B cell (primary cell): Measurements from ENCODE around the gene ARHGAP26. TPM values are rescaled to one million over a fixed set of nuclear protein-coding genes. Genes with fewer than 3 reads are reported as not detected.
A peak's percentile ranks its signal among the peaks of the same experiment; 100 is the strongest.
"Not testable (repeated sequence)": the region's sequence is repeated elsewhere in the genome, so short reads cannot be mapped to it uniquely, and the experiment has no call there.

Experiments used
- ATAC-seq: fragments of 200-7000 bp; cut with Tn5 transposase; one replicate; pipeline ENCODE4 v1.10.0; 2021; ENCODE audit warnings: low read depth, mild to moderate bottlenecking, moderate number of reproducible peaks, moderate library complexity
- CTCF ChIA-PET: fragments of 350-600 bp; sonication (Branson Sonifier 250); formaldehyde crosslinking; loops from one replicate; lab custom pipeline; 2021; ENCODE audit warnings: antibody characterized with exemption, inconsistent platforms; lab: Charles Lee
- POLR2A ChIA-PET: fragments of 350-600 bp; sonication (Branson Sonifier 250); formaldehyde crosslinking; loops from one replicate; lab custom pipeline; 2021; ENCODE audit warnings: antibody characterized with exemption; lab: Charles Lee
- DNase-seq: peaks from one replicate; pipeline ENCODE4 v3.0.0; 2013
- H2AFZ ChIP-seq: 2 replicates; pipeline ENCODE4 v1.6.1; 2012; ENCODE audit warnings: mild to moderate bottlenecking, low read depth, low read length; ENCODE audit not compliant: insufficient read depth, poor library complexity, severe bottlenecking
- H3K27ac ChIP-seq, 2 donors: 1 replicate in 1 of 2; 2 replicates in 1 of 2; pipeline ENCODE4 v1.5.1; 2012 to 2013; ENCODE audit warnings: low read length in 2 of 2, mild to moderate bottlenecking in 2 of 2, moderate library complexity in 1 of 2
- H3K27me3 ChIP-seq, 4 experiments: fragments of 200-600 bp in 1 of 4; sonication (generic) in 1 of 4; replicated peaks in 1 of 4; 1 replicate in 2 of 4; 2 replicates in 2 of 4; pipeline versions ENCODE4 v1.6.1 to v1.7.0; 2013 to 2016; ENCODE audit warnings: low read length in 3 of 4, mild to moderate bottlenecking in 2 of 4, mixed read lengths in 1 of 4, moderate library complexity in 1 of 4; ENCODE audit not compliant: insufficient read depth in 4 of 4, control insufficient read depth in 3 of 4; ENCODE audit errors: control extremely low read depth in 1 of 4
- H3K36me3 ChIP-seq, 2 experiments: replicated peaks in 1 of 2; 1 replicate in 1 of 2; 2 replicates in 1 of 2; pipeline versions ENCODE4 v1.6.1 to v1.7.1; 2013; ENCODE audit warnings: low read length in 1 of 2; ENCODE audit not compliant: insufficient read depth in 2 of 2, control insufficient read depth in 1 of 2; ENCODE audit errors: control extremely low read depth in 1 of 2, extremely low read depth in 1 of 2
- H3K4me1 ChIP-seq, 2 donors: fragments of 200-600 bp in 1 of 2; sonication (generic) in 1 of 2; 1 replicate in 1 of 2; 2 replicates in 1 of 2; pipeline versions ENCODE4 v1.5.1 to v1.6.1; 2013 to 2017; ENCODE audit warnings: low read length in 2 of 2; ENCODE audit not compliant: control insufficient read depth in 2 of 2, insufficient read depth in 2 of 2
- H3K4me2 ChIP-seq: replicated peaks from 2 replicates; pipeline ENCODE3; 2012; ENCODE audit warnings: mild to moderate bottlenecking, low read depth, low read length; ENCODE audit not compliant: poor library complexity, severe bottlenecking
- H3K4me3 ChIP-seq, 5 experiments: fragments of 200-600 bp in 1 of 5; sonication (generic) in 1 of 5; 1 replicate in 3 of 5; 2 replicates in 2 of 5; pipeline versions ENCODE4 v1.5.1 to v1.7.0; 2011 to 2016; ENCODE audit warnings: low read length in 4 of 5, mild to moderate bottlenecking in 4 of 5, low read depth in 2 of 5, control low read depth in 1 of 5, moderate library complexity in 1 of 5; ENCODE audit not compliant: insufficient read depth in 1 of 5; ENCODE audit errors: control extremely low read depth in 1 of 5, extremely low read depth in 1 of 5
- H3K79me2 ChIP-seq: fragments of 200-600 bp; sonication (generic); one replicate; pipeline ENCODE4 v1.6.0; 2016; ENCODE audit warnings: low read length; ENCODE audit not compliant: control insufficient read depth, insufficient read depth
- H3K9ac ChIP-seq: fragments of 200-600 bp; sonication (generic); 2 replicates; pipeline ENCODE4 v1.6.1; 2017; ENCODE audit warnings: mild to moderate bottlenecking, low read length, moderate library complexity
- H3K9me3 ChIP-seq, 3 donors: one replicate each; pipeline versions ENCODE4 v1.6.1 to v1.7.1; 2013; ENCODE audit warnings: low read length in 2 of 3; ENCODE audit not compliant: control insufficient read depth in 2 of 3, insufficient read depth in 1 of 3; ENCODE audit errors: control extremely low read depth in 1 of 3
- H4K20me1 ChIP-seq: 2 replicates; pipeline ENCODE4 v1.6.0; 2012; ENCODE audit warnings: mild to moderate bottlenecking, low read length; ENCODE audit not compliant: insufficient read depth, control insufficient read depth, poor library complexity, severe bottlenecking
- H3K27ac Mint-ChIP-seq: one replicate; pipeline ENCODE4 v1.8.0; 2021; ENCODE audit warnings: mixed read lengths
- H3K27me3 Mint-ChIP-seq: one replicate; pipeline ENCODE4 v1.8.0; 2021; ENCODE audit warnings: mixed read lengths
- H3K4me1 Mint-ChIP-seq: one replicate; pipeline ENCODE4 v1.8.0; 2021; ENCODE audit warnings: mixed read lengths
- H3K4me3 Mint-ChIP-seq: one replicate; pipeline ENCODE4 v1.8.0; 2021; ENCODE audit warnings: mixed read lengths
- H3K9me3 Mint-ChIP-seq: one replicate; pipeline ENCODE4 v1.8.0; 2022; ENCODE audit warnings: mixed read lengths; ENCODE audit not compliant: insufficient read depth
- CTCF ChIP-seq: fragments of 200-600 bp; IDR thresholded peaks from one replicate; pipeline ENCODE4 v1.8.0; 2022; ENCODE audit warnings: antibody characterized with exemption, mild to moderate bottlenecking
- EZH2 ChIP-seq: IDR thresholded peaks from 2 replicates; pipeline ENCODE4 v1.6.1; 2012; ENCODE audit warnings: borderline replicate concordance, low read depth, mild to moderate bottlenecking, moderate library complexity, low read length; ENCODE audit not compliant: insufficient read depth, poor library complexity, severe bottlenecking
- WGBS: methylation state at CpG from one replicate; pipeline ENCODE4 v1.1.5; 2013; ENCODE audit warnings: missing lambda C conversion rate; ENCODE audit not compliant: insufficient coverage; 5-methylcytosine and 5-hydroxymethylcytosine counted together
- intact Hi-C: fragments of 100-400 bp; cut with micrococcal nuclease; formaldehyde crosslinking; loops from one replicate; pipeline ENCODE4 v1.10.0; 2022
- polyA plus RNA-seq: library from polyadenylated mRNA; depleted of rRNA; stranded (reverse); fragments of >200 nt; gene quantifications from 2 replicates; pipeline ENCODE4 v1.2.3, GENCODE V29; 2012
- total RNA-seq, 2 donors: library from RNA; stranded (reverse); fragments of 120-200 nt in 1 of 2; gene quantifications; 1 replicate in 1 of 2; 2 replicates in 1 of 2; pipeline versions ENCODE4 v1.2.3 to v1.2.4, GENCODE V29; 2013 to 2022

The ARHGAP26 gene
- total and polyA plus RNA-seq, 2 donors (not counting 1 experiment from before 2014, with no cell fraction given), result 1.8 to 22.5 TPM

GRCh38 chr5:142965258-142966120 is 195.3 kb downstream of the ARHGAP26 start:
- H3K4me3 ChIP-seq, POLR2A ChIA-PET, H3K4me3 Mint-ChIP-seq, H3K27me3 ChIP-seq, DNase-seq, intact Hi-C loops, H3K27ac ChIP-seq, H3K4me2 ChIP-seq, H3K27me3 Mint-ChIP-seq, H3K36me3 ChIP-seq, H3K79me2 ChIP-seq, H3K4me1 ChIP-seq, ATAC-seq, H3K4me1 Mint-ChIP-seq, H3K9me3 ChIP-seq, H2AFZ ChIP-seq, H3K9ac ChIP-seq, H3K9me3 Mint-ChIP-seq, H4K20me1 ChIP-seq: not testable (repeated sequence)
- CTCF ChIA-PET, result interaction anchor here (0.7 to 1.6 kb wide), 5 partner anchors 10 to 218 kb away, joined by 3 to 6 read pairs (median 3); no protein-coding TSS in a partner anchor
- H3K27ac Mint-ChIP-seq, result peak overlapping the region; percentile 7
- whole genome bisulfite sequencing, result 93% methylated on average over 3 of the region's 17 CpGs
- TF ChIP-seq CTCF, result peak; percentile 53

DNA sequence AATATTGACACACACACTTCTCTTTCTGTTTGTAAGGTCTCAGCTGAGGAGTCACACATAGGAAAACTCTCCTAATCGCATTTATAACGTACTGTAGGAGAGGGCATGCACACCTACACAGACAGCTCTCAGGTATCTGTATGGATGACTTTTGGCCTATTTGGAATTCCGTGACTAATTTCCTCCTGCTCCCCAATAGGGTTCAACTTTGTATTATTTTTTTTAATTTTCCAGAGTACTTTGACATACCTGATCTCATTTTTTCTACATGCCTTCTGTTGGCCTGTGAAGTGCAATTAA is 195.9 kb downstream of the ARHGAP26 start:
- ChIA-PET CTCF (interaction anchor here (1.4 to 1.6 kb wide), 2 partner anchors 43 to 44 kb away, joined by 4 to 6 read pairs; no protein-coding TSS in a partner anchor), POLR2A (no interaction called here)
- ATAC-seq, result no peak
- Histone ChIP-seq H3K4me1 (no peaks in the 10 kb centered on the region), H3K36me3 (no peaks in the 10 kb centered on the region), H3K9ac (no peak overlapping the region), H2AFZ (no peak overlapping the region), H3K4me2 (no peak overlapping the region), H4K20me1 (no peaks in the 10 kb centered on the region), H3K79me2 (no peaks in the 10 kb centered on the region), H3K27me3 (no peaks in the 10 kb centered on the region), H3K9me3 (peaks cover 0 to 3% (median 0%) of the 10 kb centered on the region in 3 donors), H3K4me3 (no peak overlapping the region), H3K27ac (no peak overlapping the region)
- TF ChIP-seq CTCF (no peak), EZH2 (no peak)
- Mint-ChIP-seq H3K27me3 (no peaks in the 10 kb centered on the region), H3K4me3 (no peak overlapping the region), H3K4me1 (peaks cover 7% of the 10 kb centered on the region), H3K9me3 (no peaks in the 10 kb centered on the region), H3K27ac (no peak overlapping the region)
- WGBS, result no CpG with 5 or more reads among the region's 3 CpGs
- intact Hi-C loops, result no loop called here
- DNase-seq, result no peak
